Esophagus (tissue), 2 donors: Measurements from ENCODE around the gene PPM1M. TPM values are rescaled to one million over a fixed set of nuclear protein-coding genes. Genes with fewer than 3 reads are reported as not detected.

Experiments
- H3K27ac ChIP-seq, 2 donors: one replicate each; pipeline ENCODE4 v1.5.1; 2013; ENCODE audit warnings: low read depth in 2 of 2, mild to moderate bottlenecking in 2 of 2, inconsistent platforms in 1 of 2, low read length in 1 of 2, moderate library complexity in 1 of 2
- H3K27me3 ChIP-seq, 2 donors: one replicate each; pipeline ENCODE4 v1.6.1; 2013; ENCODE audit warnings: low read length in 2 of 2, control low read depth in 1 of 2, mild to moderate bottlenecking in 1 of 2; ENCODE audit not compliant: insufficient read depth in 2 of 2, control insufficient read depth in 1 of 2
- H3K36me3 ChIP-seq, 2 donors: one replicate each; pipeline ENCODE4 v1.6.1; 2013; ENCODE audit warnings: low read length in 1 of 2; ENCODE audit not compliant: control insufficient read depth in 2 of 2, insufficient read depth in 2 of 2
- H3K4me1 ChIP-seq, 2 donors: one replicate each; pipeline ENCODE4 v1.6.1; 2013; ENCODE audit warnings: low read length in 1 of 2; ENCODE audit not compliant: control insufficient read depth in 2 of 2, insufficient read depth in 2 of 2
- H3K4me3 ChIP-seq, 2 donors: one replicate each; pipeline ENCODE4 v1.5.1; 2013; ENCODE audit warnings: low read length in 2 of 2, mild to moderate bottlenecking in 2 of 2, low read depth in 1 of 2, moderate library complexity in 1 of 2
- H3K9me3 ChIP-seq, 2 donors: one replicate each; pipeline ENCODE4 v1.6.1; 2013; ENCODE audit warnings: mild to moderate bottlenecking in 2 of 2, low read depth in 1 of 2, low read length in 1 of 2, moderate library complexity in 1 of 2; ENCODE audit not compliant: control insufficient read depth in 2 of 2, insufficient read depth in 1 of 2
- WGBS, 2 donors: extraction: QIAGEN DNeasy Blood & Tissue Kit; methylation state at CpG; one replicate each; pipeline ENCODE4 v1.1.7; 2013; 5-methylcytosine and 5-hydroxymethylcytosine counted together
- polyA plus RNA-seq, 2 donors: library from polyadenylated mRNA; stranded (reverse); fragments of 200-250 nt; gene quantifications; one replicate each; pipeline ENCODE4 v1.2.3, GENCODE V29; 2013
- donor health status: healthy with polysubstance abuse.
- donor health status: Bipolar disorder and iron deficiency.

The PPM1M gene, protein sequence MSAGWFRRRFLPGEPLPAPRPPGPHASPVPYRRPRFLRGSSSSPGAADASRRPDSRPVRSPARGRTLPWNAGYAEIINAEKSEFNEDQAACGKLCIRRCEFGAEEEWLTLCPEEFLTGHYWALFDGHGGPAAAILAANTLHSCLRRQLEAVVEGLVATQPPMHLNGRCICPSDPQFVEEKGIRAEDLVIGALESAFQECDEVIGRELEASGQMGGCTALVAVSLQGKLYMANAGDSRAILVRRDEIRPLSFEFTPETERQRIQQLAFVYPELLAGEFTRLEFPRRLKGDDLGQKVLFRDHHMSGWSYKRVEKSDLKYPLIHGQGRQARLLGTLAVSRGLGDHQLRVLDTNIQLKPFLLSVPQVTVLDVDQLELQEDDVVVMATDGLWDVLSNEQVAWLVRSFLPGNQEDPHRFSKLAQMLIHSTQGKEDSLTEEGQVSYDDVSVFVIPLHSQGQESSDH
- 10 to 100 TPM; 10.1 to 15.6 TPM for polyA plus RNA-seq

DNA sequence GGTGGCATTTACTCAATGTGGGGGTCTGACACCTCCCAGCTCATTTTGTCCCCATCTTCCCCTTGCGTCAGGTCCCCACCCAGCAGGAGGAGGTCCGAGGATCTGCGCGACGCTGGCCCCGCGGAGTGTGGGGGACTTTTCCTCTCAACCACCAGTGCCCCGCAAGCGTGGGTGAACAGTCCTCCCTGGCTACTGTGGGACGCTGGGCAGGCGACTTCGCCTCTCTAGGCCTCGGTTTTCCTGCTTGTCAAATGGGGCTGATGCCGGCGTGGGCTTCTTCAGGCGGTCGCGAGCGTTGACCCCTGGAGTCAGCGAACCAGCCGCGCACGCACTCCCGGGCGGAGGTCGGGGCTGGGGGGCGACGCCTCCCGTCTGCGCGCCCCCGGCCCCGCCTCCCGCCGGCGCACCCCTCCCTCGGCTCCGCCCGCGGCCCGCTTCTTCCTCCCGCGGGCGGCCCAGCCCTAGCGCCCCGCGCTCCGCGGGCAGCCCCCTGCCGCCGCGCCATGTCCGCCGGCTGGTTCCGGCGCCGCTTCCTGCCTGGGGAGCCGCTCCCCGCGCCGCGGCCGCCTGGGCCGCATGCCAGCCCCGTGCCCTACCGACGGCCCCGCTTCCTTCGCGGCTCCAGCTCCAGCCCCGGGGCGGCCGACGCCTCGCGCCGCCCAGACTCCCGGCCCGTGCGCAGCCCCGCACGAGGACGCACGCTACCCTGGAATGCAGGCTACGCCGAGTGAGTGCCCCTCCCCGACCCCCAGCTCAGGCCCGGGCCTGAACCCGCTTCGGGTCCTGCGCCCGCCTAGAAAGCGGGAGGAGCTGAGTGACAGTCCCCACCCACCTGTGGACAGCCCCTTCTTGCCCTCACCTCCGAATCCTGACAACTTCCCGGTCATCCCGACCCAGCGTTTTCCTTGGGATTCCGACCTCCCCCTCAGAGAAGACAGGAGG, at the start of gene PPM1M:
Gene PPM1M (plus strand): TSS at position 438 of the 942 bp plus-strand sequence. CDS start 66 bp downstream, at position 504.
- H3K4me3 ChIP-seq: peak within 1 kb of the TSS; percentile 60 to 62
- WGBS, 2 donors: 1% methylated on average over 91 to 98 of the region's 98 CpGs
- peak within 1 kb of the TSS; percentile 87 to 91 for H3K27ac ChIP-seq
- H3K36me3 ChIP-seq: peaks cover 5 to 22% of the 10 kb centered on the region in 2 donors
- no peaks in the 10 kb centered on the region for H3K9me3 ChIP-seq
- peaks cover 3 to 44% of the 10 kb centered on the region in 2 donors for H3K4me1 ChIP-seq
- H3K27me3 ChIP-seq: no peaks in the 10 kb centered on the region

DNA sequence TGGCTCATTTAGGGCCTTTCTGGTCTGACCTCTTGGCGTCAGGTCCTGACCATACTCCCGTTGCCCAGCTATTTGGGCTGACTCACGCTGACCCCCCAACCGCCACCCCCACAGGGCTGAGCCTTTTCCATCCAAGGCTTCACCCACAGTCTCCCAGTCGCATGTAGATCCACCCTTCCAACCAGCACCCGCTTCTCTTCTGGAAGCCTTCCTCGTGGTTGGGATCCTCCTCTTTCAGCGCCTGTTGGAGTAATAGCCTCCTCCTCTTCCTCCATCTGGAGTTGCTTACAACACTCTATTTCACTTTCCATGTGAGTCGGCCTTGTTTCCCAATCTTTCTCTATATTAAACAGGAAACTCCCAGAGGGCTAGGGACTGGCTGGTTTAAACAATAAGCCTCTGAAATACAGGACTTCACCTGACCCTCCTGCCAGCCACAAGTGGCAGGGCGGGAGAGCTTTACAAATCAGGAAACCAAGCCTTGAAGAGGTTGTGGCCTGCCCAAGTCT, 49.7 kb upstream of the PPM1M start:
- 66 to 69% methylated on average over 10 of the region's 10 CpGs for WGBS, 2 donors
- Histone ChIP-seq H3K27ac (peak overlapping the region in 1 of 2 donors; percentile 60), H3K4me3 (no peak overlapping the region), H3K4me1 (peaks cover 7 to 15% of the 10 kb centered on the region in 2 donors), H3K36me3 (peaks cover 0 to 2% of the 10 kb centered on the region in 2 donors), H3K27me3 (no peaks in the 10 kb centered on the region), H3K9me3 (no peaks in the 10 kb centered on the region)

DNA sequence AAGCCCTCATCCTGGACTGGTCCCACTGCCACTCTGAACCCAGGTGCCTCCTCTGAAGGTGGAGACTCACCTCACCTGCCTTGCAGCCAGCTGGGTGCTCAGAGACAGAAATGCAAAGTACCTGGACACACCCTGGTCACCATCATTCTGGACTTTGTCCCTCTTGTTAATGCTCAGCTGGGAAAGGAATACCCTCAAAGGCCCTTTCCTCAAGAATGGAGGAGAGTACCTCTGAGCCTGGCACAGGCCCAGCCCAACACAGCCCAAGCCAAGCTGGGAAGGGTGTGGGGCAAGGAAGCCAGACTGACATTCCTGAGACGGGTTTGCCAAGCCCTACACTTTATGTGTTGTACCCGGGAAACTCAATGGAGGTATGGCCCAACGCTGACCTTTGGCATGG, 48.6 kb upstream of the PPM1M start:
- H3K4me1 ChIP-seq: peaks cover 7 to 15% of the 10 kb centered on the region in 2 donors
- peaks cover 0 to 2% of the 10 kb centered on the region in 2 donors for H3K36me3 ChIP-seq
- H3K9me3 ChIP-seq: no peaks in the 10 kb centered on the region
- 45 to 58% methylated on average over 3 of the region's 3 CpGs for WGBS, 2 donors
- peak overlapping the region in 1 of 2 donors; percentile 67 for H3K27ac ChIP-seq
- no peak overlapping the region for H3K4me3 ChIP-seq
- H3K27me3 ChIP-seq: no peaks in the 10 kb centered on the region

DNA sequence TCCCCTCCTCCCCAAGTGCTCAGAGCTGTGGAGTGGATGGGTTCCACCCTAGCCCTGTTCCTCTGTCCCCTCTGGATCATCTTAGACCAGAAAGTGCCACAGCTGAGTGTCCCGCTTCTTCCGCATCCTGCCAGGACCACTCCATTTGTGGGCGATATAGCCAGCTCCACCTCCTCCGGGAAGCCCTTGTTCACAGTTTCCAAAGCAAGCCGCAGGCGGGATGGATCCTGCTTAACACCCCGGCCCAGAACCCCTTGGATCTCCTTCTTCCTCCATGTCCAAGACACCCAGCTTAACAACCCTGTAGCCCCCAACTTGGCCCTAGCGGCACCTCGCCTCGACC, 48.1 kb upstream of the PPM1M start:
- Histone ChIP-seq H3K9me3 (no peaks in the 10 kb centered on the region), H3K4me3 (peak overlapping the region; percentile 72 to 90), H3K27me3 (no peaks in the 10 kb centered on the region), H3K36me3 (peaks cover 3 to 4% of the 10 kb centered on the region in 2 donors), H3K4me1 (peaks cover 7 to 16% of the 10 kb centered on the region in 2 donors), H3K27ac (peak overlapping the region; percentile 49 to 67)
- 41 to 45% methylated on average over 10 of the region's 10 CpGs for WGBS, 2 donors

DNA sequence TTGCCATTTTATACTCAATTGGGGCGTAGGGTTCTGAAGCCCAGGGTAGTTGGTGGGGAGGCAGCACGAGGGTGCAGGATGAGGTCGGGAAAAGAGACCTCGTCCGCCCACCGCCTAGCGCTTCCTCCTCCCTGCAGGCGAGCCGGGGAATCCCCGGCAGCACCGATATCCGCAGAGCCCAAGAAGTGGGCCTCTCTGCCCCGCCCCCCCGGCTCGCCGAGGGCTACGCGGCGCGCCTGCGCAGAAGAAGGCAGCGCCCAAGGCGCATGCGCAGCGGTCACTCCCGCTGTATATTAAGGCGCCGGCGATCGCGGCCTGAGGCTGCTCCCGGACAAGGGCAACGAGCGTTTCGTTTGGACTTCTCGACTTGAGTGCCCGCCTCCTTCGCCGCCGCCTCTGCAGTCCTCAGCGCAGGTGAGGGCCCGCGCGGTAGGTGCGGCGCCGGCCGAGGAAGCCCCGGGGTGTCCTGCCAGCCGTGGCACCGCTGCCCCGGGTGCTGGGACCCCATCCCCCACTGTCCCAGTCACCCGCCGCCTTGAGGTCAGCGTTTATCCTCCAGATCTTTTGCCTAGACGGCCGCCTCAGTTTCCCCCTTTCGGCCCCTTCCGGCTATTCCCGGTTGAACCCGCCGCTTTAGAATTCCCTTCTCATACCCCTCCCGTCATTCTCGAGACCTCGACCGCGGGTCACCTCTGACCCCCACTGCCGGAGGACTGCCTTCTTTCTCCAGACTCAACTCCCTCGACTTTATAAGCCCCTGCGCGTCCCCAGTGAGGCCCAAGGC, 47.5 kb upstream of the PPM1M start, which contains the start of gene ALAS1:
Gene ALAS1 (plus strand): TSS at position 319 of the 784 bp plus-strand sequence. CDS start 1,082 bp downstream, outside the sequence.
- Histone ChIP-seq H3K27me3 (no peaks in the 10 kb centered on the region), H3K4me3 (peak within 1 kb of the TSS; percentile 72 to 90), H3K27ac (peak within 1 kb of the TSS; percentile 79 to 89), H3K4me1 (peaks cover 5 to 16% of the 10 kb centered on the region in 2 donors), H3K36me3 (peaks cover 5 to 7% of the 10 kb centered on the region in 2 donors), H3K9me3 (no peaks in the 10 kb centered on the region)
- 1% methylated on average over 63 to 71 of the region's 71 CpGs for WGBS, 2 donors

DNA sequence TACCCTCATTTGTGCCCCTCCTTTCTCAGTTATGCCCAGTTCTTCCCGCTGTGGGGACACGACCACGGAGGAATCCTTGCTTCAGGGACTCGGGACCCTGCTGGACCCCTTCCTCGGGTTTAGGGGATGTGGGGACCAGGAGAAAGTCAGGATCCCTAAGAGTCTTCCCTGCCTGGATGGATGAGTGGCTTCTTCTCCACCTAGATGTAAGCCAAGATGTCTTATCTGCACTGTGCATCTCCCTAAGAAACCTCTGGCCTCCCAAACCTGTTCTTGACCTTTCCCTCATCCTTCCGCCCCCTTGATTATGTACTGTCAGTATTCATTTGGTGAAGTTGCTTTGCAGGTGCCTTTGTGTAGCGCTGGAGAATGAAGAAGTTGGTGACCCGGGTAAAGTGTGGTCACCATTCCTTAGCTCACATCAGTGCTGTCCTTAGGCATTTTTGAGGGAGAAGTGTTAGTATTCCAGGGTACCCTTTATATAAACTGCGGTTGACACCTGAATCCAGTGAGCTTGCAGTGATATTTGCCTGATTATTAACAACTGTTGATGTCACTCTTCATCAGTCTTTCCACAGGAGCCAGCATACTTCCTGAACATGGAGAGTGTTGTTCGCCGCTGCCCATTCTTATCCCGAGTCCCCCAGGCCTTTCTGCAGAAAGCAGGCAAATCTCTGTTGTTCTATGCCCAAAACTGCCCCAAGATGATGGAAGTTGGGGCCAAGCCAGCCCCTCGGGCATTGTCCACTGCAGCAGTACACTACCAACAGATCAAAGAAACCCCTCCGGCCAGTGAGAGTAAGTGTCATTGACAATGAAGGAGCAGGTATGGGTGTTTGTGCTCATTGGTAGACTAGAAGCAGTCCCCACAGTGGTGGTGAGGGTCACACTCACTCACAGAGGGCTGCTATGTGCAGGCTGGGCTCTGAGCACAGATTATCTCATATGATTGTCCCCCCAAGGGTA, 46.6 kb upstream of the PPM1M start:
- 43 to 47% methylated on average over 14 of the region's 14 CpGs for WGBS, 2 donors
- Histone ChIP-seq H3K4me3 (peak overlapping the region; percentile 72 to 90), H3K36me3 (peaks cover 5 to 8% of the 10 kb centered on the region in 2 donors), H3K4me1 (peaks cover 2 to 16% of the 10 kb centered on the region in 2 donors), H3K27me3 (no peaks in the 10 kb centered on the region), H3K27ac (peak overlapping the region; percentile 79 to 89), H3K9me3 (no peaks in the 10 kb centered on the region)

- Histone ChIP-seq H3K4me3 (no peak overlapping the region), H3K27ac (no peak overlapping the region), H3K36me3 (peaks cover 10% of the 10 kb centered on the region in 2 donors), H3K27me3 (no peaks in the 10 kb centered on the region), H3K4me1 (peaks cover 2 to 20% of the 10 kb centered on the region in 2 donors), H3K9me3 (no peaks in the 10 kb centered on the region)
- WGBS, 2 donors: 86 to 87% methylated on average over 5 of the region's 5 CpGs
These were observed 44.4 kb upstream of the PPM1M start for GRCh38 chr3:52200981-52201679.
